CD4-positive, alpha-beta T cell treated with Interleukin-15 for 1 hour (primary cell): ENCODE measurements around the gene PDLIM7.

Experiments used
- DNase-seq: peaks from one replicate; pipeline ENCODE4 v3.0.0-alpha.2; 2020

The PDLIM7 gene

DNA sequence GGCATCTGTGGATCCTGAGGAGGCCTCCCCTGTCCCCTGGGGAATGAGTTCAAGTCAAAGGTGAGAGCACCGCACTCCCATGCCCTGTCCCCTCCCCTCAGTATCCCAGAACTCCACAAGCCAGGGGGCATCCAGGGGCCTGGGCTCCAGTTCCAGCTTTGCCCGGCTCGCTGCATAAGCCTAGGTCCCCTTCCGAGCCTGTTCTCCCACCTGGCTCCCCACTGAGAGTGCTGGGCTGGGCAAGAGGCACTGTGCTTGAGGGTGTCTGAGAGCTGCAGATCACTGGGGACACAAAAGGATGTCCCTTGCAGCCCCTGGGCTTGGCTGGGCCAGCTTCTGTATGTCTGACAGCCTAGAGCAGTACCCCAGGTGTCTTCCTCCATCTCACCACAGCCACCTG, 7.7 kb upstream of the PDLIM7 start:
- no peak for DNase-seq

- DNase-seq = no peak
Measured at GRCh38 chr5:177504086-177505056, 7.0 kb upstream of the PDLIM7 start.

GRCh38 chr5:177503351-177504085, 6.1 kb upstream of the PDLIM7 start:
- no peak for DNase-seq

DNA sequence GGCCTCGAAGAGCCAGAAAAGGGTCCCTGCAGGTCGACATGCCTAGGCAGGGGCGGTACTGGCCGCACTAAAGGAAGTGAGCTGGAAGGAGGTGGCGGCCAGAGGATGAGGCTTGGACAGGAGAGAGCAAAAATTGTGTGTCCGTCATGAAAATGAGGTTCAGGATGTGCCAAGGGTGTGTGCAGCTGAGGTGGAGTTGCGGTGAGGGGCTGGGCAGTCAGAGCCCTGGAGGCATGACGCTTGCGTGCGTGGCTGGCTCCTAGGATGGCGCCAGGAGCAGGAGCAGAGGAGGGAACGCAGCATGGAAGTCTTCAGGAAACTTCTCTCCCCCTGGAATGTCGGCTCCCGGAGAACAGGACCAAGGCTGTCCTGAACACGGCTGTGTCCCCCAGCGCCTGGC, 5.5 kb upstream of the PDLIM7 start:
- no peak for DNase-seq

DNA sequence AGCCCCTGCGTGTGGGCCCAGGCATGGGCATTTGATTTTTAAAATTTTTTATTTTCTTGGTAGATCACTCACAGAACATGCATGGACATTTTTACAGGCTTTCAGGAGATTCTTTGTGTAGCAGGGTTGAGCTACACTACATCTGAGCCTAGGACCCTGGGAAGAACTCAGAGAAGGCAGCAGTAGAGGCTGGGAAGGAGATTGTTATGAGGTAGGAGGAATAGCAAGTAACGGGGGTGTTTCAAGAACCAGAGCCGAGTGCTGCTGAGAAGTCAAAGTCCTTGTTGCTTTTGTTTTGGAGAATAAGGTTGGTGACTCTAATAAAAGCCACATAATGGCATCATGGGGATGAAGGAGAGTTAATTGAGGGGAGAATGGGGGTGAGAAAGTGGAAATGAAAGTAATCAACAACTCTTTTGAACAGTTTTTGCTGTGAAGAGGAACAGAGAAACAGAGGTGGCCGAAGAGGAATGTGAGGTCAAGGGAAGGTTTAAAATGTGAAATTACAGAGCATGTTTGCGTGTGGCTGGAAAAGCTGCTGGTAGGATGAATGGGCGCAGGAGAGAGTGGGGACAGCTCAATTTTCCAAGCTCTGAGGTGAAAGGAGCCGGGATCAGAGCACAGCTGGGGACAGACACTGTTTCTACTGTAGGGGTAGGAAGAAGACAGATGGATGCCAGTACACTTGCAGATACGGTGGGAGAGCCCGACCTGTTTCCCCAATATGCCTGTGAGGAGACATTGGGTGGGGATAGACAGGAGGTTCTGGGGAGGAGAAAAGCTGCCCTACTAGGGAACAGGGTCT, 4.7 kb upstream of the PDLIM7 start:
- no peak for DNase-seq

DNA sequence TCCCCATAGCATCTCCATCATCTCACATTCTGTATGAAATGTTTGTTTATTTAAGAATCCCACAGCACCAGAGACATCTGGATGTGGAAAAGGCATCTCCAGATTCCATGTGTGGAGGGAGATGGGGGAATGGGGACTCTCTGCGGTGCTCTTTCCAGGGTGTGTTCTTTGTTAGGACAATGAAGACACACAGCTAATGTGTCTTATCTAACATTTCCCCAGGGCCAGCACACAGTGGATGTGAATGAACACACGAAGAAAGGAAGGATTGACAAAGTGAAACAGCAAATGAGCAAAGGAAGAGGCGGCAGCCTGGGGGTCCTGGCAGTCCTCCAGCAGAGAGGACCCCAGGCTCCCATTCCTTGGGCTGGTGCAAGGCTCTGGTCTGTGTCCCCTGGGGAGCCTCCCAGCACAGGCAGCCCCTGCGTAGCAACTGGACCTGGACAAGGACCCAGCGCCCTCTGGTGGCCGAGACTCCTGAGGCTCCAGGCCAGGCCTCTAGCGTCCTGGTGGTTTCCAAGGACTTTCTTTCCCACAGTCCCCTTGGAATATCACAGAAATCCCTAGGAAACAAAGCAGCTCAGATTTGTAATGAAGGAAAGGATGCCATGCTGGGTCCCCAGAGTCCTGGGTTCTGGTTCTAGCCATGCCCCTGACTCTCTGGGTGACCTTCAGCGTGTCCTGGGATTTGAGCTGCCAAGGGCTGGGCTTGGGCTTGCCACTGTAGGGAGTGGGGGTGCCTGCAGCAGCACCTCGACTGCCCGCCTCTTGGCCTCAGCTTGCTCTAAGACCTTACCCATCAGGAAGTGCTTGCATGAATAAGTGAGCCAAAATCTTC, 3.5 kb upstream of the PDLIM7 start:
- peak; percentile 80 for DNase-seq

- DNase-seq = no peak
Measured at GRCh38 chr5:177499842-177500241, 2.4 kb upstream of the PDLIM7 start.

DNA sequence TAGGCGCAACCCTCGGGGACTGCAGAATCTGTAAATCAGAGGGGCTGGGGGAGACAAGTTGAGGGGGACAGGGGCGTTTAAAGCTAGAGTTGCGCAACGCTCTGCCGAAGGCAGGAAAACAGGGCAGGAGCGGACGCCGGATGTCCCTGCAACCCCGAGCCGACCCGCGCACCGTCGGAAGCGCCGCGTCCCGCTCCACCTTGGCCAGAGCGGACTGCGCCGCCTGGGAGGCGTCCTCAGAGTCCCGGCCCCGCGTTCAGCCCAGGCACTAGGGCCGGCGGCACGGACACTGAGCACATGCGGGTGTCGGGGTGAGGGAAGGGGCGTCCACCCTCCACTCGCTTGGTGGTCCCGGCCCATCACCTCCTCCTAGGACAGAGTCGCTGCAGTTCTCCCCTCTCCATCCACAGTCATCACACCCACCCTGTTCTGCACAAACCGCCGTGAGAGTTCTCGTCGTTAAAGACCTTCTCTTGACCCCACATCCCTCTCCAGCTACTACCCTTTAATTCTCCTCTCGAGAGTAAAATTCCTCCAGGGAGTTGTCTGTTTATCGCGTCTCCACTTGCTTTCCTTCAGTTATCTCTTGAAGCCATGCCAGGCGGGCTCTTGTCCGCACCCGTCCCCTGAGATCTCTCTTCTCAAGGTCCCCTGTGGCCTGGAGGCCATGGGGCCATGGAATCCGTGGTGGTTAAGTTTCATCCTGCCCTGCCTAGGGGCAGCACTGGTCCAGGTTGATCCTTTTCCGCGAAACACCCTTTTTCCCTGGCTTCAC, 796 bp upstream of the PDLIM7 start:
- no peak for DNase-seq

- DNase-seq = no peak
Measured at GRCh38 chr5:177496727-177497291, 595 bp downstream of the PDLIM7 start.

GRCh38 chr5:177496070-177496726, 1.2 kb downstream of the PDLIM7 start:
- DNase-seq = no peak

- DNase-seq = no peak
Measured at GRCh38 chr5:177495243-177496060, 2.0 kb downstream of the PDLIM7 start.

GRCh38 chr5:177494346-177495195, 2.8 kb downstream of the PDLIM7 start:
- peak; percentile 75 for DNase-seq

GRCh38 chr5:177493795-177494345, 3.5 kb downstream of the PDLIM7 start:
- no peak for DNase-seq

DNA sequence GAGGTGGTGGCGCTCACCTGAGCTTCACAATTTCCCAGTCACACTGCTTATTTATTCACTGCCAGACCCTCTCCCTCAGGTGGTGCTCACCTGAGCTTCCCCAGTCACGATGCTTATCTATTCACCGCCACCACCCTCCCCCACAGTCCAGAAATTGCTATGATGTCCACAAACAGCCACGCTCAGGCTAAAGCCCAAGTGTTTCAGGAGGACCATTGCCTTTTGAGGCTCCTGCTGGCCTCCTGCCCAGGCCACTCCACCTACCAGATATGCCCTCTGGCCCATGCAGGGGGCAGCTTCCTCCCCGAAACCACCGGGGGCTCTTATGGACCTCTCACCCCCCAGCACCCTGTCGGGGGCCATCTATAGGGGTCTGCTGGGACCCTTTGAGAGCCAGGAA, 4.6 kb downstream of the PDLIM7 start:
- DNase-seq = no peak

DNA sequence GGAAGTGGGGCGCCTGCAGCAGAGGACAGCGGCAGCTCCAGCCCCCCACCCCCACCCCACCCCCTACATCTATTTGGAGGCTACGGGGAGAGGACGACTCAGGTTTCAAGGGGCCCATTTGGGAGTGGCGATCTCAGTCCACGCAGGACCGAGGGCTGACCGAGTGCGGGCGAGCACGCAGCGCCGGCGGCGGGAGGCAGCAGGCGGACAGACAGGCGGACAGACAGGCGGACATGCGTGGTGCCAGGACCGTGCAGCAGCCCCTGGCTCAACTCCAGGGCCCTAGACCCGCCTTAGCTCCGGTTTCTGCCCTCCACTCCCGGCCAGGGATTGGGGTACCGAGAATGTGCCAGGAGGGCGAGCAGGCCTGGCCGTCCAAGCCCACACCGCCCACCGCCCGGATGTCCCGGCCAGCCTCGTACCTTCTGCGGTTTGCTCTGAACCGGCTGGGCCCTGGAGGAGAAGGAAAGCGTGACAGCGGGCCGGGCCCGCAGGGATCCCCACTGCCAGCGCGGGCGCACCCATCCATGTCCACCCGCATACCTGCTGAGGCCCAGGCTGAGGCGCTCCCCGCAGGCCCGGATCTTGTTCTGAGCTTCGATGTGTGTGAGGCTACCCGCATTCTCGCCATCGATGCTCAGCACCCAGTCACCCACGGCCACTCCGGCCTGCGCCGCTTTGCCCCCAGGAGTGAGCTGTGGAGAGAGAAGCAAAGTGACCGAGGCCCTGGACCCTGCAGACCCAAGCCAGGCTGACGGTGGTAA, 5.2 kb downstream of the PDLIM7 start:
- DNase-seq = no peak

GRCh38 chr5:177491429-177491945, 5.9 kb downstream of the PDLIM7 start:
- no peak for DNase-seq

DNA sequence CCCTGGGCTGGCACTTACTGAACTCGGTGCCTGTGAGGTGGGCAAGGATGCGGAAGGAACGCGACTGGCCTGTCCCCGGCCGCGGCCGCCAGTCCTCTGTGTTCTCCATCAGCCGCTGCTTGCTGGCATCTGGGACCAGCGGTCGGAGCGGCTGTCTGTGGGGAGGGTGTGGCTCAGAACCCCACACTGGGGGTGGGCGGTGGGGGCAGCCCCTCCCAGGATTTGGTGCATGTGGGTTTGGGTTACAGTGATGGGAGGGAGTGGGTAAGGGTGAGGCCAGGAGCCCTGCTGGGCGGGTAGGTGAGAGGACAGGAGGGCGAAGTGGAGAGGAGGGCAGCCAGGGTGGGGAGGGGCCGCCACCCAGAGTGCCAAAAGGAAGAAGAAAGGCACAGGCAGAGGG, 6.4 kb downstream of the PDLIM7 start:
- DNase-seq = no peak
